Spinal cord (tissue), 10 donors: ENCODE data around the gene CRYBB2. TPM values are rescaled to one million over a fixed set of nuclear protein-coding genes. Genes with fewer than 3 reads are reported as not detected.
"Not testable (repeated sequence)": the region's sequence is repeated elsewhere in the genome, so short reads cannot be mapped to it uniquely, and the experiment has no call there.

Experiments
- DNase-seq, 6 donors: peaks; one replicate each; pipeline versions ENCODE4 v3.0.0 to v3.0.0-alpha.2; 2013 to 2015; ENCODE audit warnings: low spot score in 6 of 6, low read depth in 4 of 6
- H3K27ac ChIP-seq: one replicate; pipeline ENCODE4 v1.5.1; 2013; ENCODE audit warnings: low read depth, low read length, control low read depth
- H3K27me3 ChIP-seq: one replicate; pipeline ENCODE4 v1.6.1; 2013; ENCODE audit warnings: low read length; ENCODE audit not compliant: control insufficient read depth, insufficient read depth
- H3K36me3 ChIP-seq: one replicate; pipeline ENCODE4 v1.6.1; 2013; ENCODE audit warnings: low read length; ENCODE audit not compliant: control insufficient read depth, insufficient read depth
- H3K4me1 ChIP-seq: one replicate; pipeline ENCODE4 v1.6.1; 2013; ENCODE audit warnings: low read length; ENCODE audit not compliant: control insufficient read depth, insufficient read depth
- H3K4me3 ChIP-seq: one replicate; pipeline ENCODE4 v1.5.1; 2013; ENCODE audit warnings: low read depth, low read length, control low read depth
- H3K9me3 ChIP-seq: one replicate; pipeline ENCODE4 v1.6.1; 2013; ENCODE audit warnings: low read length; ENCODE audit not compliant: control insufficient read depth, insufficient read depth
- WGBS: methylation state at CpG from one replicate; pipeline ENCODE4 v1.1.5; 2013; ENCODE audit warnings: missing lambda C conversion rate; ENCODE audit not compliant: insufficient coverage; 5-methylcytosine and 5-hydroxymethylcytosine counted together
- polyA plus RNA-seq, 2 donors: library from polyadenylated mRNA; unstranded; fragments of 120-200 nt; gene quantifications; one replicate each; pipeline ENCODE4 v1.2.1, GENCODE V29; 2013; ENCODE audit not compliant: insufficient read length in 2 of 2
- total RNA-seq, 2 donors: library from RNA; depleted of rRNA in 1 of 2; stranded (reverse); fragments of 120-200 nt in 1 of 2; fragments of >200 nt in 1 of 2; gene quantifications; one replicate each; pipeline versions ENCODE4 v1.2.3 to v1.2.4, GENCODE V29; 2013 to 2014
- donor health status: healthy.

CRYBB2 gene
- total and polyA plus RNA-seq, 4 donors = 0.77 to 1.4 (median 0.93) TPM; not detected in 1

DNA sequence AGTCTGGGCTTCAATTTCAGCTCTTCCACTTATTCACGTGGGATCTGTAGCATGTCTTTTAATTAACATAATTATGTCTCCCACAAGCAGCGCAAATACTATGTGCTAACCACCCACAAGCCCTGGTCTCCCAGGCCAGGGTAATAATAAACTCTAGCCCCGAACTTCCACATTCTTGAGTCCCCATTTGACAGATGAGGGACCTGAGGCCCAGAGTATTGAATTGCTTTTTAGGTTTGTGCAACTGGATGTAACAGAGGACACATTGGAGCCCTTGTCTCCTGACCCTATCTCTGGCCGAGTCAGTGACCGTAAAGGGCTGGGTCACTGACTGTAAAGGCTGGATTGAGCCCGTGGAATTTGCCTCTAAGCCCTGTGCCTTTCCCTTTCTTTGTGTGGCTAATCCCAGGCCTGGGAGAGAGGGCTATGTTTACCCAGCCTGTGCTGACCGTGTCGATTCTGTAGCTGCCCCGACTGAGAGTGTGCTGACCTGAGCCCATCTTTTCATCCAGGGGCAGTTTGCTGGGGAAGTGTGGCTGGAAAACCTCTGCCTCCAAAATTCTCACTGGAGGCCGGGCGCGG lies 3.9 kb downstream of the CRYBB2 start:
- 43% methylated on average over 6 of the region's 12 CpGs for WGBS
- no peaks in the 10 kb centered on the region for H3K36me3 ChIP-seq

DNA sequence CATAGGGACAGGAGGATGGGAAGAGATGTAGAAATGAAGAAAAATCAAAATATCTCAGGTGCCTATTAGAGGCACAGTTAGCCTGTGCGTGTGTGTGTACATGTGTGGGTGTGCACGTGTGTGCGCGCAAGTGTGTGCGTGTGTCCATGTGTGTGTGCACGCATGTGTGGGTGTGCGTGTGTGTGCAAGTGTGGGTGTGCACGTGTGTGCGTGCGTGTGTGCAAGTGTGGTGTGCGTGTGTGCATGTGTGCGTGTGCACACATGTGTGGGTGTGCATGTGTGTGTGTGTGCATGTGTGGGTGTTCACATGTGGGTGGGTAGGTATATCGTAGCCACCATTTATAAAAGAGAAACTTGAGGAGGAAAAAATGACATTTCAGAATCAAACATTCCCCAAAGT lies 9.4 kb downstream of the CRYBB2 start:
- Histone ChIP-seq H3K4me1 (no peaks in the 10 kb centered on the region), H3K9me3 (no peaks in the 10 kb centered on the region), H3K4me3 (no peak overlapping the region), H3K27me3 (no peaks in the 10 kb centered on the region), H3K36me3 (no peaks in the 10 kb centered on the region), H3K27ac (no peak overlapping the region)
- 83% methylated on average over 11 of the region's 13 CpGs for WGBS
- DNase-seq = no peak

More for the DNA sequence above, 3.9 kb downstream of the CRYBB2 start:
- H3K9me3 ChIP-seq = no peaks in the 10 kb centered on the region
- no peak overlapping the region for H3K4me3 ChIP-seq
- no peaks in the 10 kb centered on the region for H3K27me3 ChIP-seq
- peak in 1 of 6 donors; percentile 9 for DNase-seq
- peaks cover 8% of the 10 kb centered on the region for H3K4me1 ChIP-seq
- no peak overlapping the region for H3K27ac ChIP-seq

DNA sequence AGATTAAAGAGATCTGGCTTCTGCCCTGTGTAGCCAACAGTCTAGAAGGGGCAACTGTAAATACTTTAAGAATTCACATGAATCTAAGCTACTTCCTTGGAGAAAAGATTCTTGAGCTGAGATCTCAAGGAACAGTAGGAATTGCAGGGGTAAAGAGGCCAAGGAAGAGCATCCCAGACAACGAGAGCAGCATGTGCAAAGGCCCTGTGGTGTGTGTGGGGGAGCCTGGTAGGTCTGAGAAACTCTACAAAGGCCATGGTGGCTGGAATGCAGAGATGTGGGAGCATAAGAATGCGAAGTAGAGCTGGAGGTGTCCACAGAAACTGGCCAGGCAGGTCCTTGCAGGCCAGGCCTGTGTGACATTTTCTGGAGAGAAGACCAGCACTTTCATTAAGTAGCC lies 11.3 kb downstream of the CRYBB2 start:
- H3K4me1 ChIP-seq, DNase-seq, H3K4me3 ChIP-seq, H3K9me3 ChIP-seq, H3K36me3 ChIP-seq, H3K27ac ChIP-seq, H3K27me3 ChIP-seq: not testable (repeated sequence)
- 94% methylated on average over 2 of the region's 2 CpGs for WGBS

DNA sequence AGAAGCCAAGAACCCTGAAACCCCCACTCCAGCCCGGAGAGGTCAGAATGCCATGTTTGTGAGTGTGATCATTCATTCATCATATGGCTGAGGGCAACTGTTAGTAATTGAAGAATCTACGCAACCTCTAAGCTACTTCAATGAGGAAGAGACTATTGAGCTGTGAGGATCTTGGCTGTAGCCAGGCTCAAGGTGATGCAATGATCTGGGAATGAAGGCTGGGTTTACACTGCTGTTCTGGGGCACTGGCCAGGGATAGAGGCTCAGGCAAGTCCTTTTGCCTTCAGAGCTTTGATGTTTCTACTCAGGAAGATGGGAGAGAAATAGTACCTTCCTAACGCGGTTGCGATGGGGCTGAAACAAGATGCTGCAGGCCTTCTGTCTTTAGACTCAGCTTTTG lies 12.9 kb downstream of the CRYBB2 start:
- Histone ChIP-seq H3K9me3 (no peaks in the 10 kb centered on the region), H3K27ac (no peak overlapping the region), H3K36me3 (no peaks in the 10 kb centered on the region), H3K4me1 (peaks cover 8% of the 10 kb centered on the region), H3K4me3 (no peak overlapping the region), H3K27me3 (peaks cover 3% of the 10 kb centered on the region)
- DNase-seq = no peak
- 78% methylated on average over 4 of the region's 5 CpGs for WGBS

DNA sequence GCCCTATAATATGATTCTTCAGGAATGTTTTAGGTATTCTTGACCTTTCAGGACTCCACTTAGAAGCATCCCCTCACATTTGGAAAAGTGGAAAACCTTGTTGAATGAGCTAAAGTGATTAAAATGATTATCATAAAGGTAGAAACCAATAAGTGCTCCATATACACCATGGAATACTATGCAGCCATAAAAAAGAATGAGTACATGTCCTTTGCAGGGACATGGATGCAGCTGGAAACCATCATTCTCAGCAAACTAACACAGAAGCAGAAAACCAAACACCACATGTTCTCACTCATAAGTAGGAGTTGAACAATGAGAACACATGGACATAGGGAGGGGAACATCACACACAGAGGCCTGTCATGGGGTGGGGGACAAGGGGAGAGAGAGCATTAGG lies 14.3 kb downstream of the CRYBB2 start:
- H3K27me3 ChIP-seq, H3K36me3 ChIP-seq, H3K9me3 ChIP-seq, DNase-seq, H3K4me3 ChIP-seq, H3K4me1 ChIP-seq, H3K27ac ChIP-seq: not testable (repeated sequence)

DNA sequence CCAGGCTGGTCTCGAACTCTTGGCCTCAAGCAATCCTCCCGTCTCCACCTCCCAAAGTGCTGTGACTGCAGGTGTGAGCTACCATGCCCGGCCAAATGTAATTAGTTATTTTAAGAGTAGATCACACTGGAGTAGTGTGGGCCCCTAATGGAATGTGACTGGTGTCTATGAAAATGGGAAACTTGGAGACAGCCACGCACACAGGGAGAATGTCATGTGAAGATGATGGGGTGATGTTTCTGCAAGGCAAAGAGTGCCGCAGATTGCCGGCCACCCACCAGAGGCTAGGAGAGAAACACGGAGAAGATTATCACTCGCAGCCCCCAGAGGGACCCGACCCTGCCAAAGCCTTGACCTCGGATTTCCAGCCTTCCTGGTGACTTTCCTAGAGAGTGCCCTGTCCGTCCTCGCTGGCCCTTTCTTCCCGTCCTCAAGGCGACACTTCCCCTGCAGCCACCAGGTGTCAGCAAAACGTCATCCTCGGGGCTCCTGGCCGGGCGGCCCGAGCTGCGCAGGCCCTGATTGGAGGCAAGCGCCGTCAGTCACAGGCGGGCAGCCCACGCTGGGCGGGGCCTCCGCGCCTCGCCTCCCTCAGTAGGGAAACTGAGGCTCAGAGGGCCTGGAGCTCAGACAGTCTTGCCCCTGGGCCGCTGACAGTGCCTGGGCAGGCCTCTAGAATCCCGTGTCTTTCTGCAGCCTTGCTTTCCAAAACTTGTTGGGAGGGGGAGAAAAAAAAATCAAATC lies 16.3 kb downstream of the CRYBB2 start:
- Histone ChIP-seq H3K27me3 (peaks cover 3% of the 10 kb centered on the region), H3K27ac (no peak overlapping the region), H3K36me3 (no peaks in the 10 kb centered on the region), H3K4me1 (peaks cover 8% of the 10 kb centered on the region), H3K9me3 (no peaks in the 10 kb centered on the region), H3K4me3 (no peak overlapping the region)
- DNase-seq = peak; percentile 44 to 94 (median 68)
- 6% methylated on average over 26 of the region's 30 CpGs for WGBS

DNA sequence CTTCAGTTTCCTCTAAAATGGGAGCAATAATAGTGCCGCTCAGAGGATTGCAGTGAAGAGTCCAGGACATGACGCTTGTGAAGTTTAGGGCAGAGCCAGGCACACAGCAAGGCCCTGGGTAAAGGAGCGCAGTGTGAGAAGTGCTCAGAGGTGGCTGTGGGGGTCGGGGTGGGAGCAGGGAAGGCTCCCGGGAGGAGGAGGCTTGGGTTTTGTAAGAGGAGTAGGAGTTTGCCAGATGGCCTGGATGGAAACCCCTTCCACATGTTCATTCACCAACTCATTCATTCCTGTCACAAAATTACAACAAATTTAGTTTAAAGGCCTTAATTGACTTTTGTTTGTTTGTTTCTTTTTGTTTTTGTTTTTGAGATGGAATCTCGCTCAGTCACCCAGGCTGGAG lies 17.0 kb downstream of the CRYBB2 start:
- DNase-seq = no peak
- Histone ChIP-seq H3K4me3 (no peak overlapping the region), H3K36me3 (no peaks in the 10 kb centered on the region), H3K27ac (no peak overlapping the region), H3K9me3 (no peaks in the 10 kb centered on the region), H3K4me1 (peaks cover 8% of the 10 kb centered on the region), H3K27me3 (peaks cover 3% of the 10 kb centered on the region)
- WGBS = 90% methylated on average over 4 of the region's 6 CpGs

DNA sequence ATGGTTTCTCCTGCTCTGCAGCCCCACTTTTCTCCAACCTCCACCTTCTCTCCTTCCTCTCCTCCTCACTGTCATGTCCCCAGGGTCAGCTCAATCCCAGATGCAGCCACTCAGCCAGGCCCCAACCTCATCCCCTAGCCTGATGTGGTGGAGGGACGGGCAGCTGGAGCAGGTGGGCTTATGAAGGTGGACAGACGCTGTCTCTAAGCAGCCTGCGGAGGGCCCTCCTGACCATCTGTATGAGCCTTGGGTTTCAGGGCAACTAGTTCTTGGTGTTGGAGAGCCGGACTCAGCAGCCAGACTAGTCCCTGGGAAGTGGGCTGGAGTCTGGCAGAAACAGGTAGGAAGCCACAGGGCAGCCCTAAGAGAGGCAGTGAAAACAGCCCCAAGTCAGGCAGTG lies 18.1 kb downstream of the CRYBB2 start:
- no peak for DNase-seq
- no peak overlapping the region for H3K4me3 ChIP-seq
- H3K4me1 ChIP-seq = peaks cover 8% of the 10 kb centered on the region
- 85% methylated on average over 3 of the region's 4 CpGs for WGBS
- H3K27ac ChIP-seq = no peak overlapping the region
- no peaks in the 10 kb centered on the region for H3K9me3 ChIP-seq
- peaks cover 3% of the 10 kb centered on the region for H3K27me3 ChIP-seq
- no peaks in the 10 kb centered on the region for H3K36me3 ChIP-seq

DNA sequence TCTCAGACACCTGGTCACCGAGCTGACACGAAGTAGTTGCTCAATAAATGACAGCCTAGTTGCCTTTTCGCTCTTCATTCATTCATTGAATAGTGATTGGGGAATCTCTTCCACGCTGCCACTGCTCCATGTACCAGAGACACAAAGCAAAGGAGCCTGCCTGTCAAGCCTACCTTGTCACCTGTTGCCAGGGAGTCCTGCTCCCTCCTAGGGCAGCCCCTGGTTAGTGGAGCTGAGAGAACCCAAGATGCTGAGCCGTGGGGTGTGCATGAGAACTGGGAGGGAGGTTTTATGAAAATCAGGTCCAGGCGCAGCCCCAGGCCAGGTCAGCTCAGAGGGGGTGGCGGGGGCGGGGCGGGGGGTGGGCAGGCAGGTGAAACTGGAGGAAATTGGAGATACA lies 18.6 kb downstream of the CRYBB2 start:
- H3K4me3 ChIP-seq, H3K9me3 ChIP-seq, H3K36me3 ChIP-seq, H3K27me3 ChIP-seq, H3K27ac ChIP-seq, DNase-seq, H3K4me1 ChIP-seq: not testable (repeated sequence)
- no CpG with 5 or more reads among the region's 9 CpGs for WGBS

DNA sequence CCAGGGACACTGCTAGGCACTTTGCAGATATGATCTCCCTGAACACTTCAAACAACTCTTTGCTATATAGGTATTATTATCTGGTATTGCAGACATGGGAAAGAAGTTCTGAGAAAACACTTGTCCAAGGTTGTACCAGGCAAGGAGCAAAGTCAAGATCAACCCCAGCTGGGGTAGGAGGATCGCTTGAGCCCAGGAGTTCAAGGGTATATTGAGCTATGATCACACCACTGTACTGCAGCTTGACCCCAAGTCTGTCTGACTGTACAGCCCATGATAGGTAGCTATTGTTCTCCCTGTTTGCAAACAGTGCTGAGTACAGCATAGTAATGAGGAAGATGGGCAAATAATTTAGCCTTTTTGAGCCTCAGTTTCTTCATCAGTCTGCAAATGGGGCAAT lies 35.7 kb downstream of the CRYBB2 start:
- not testable (repeated sequence) for H3K4me1 ChIP-seq, H3K4me3 ChIP-seq, H3K9me3 ChIP-seq, H3K27me3 ChIP-seq, H3K27ac ChIP-seq, DNase-seq, H3K36me3 ChIP-seq
- 67% methylated on average over 1 of the region's 1 CpG for WGBS
